GM12864 (cell line): ENCODE results near the gene LPCAT1.

Experiments
- DNase-seq: peaks from one replicate; pipeline ENCODE4 v3.0.0-alpha.2; 2011; ENCODE audit warnings: low read depth
- H3K4me3 ChIP-seq: 2 replicates; pipeline ENCODE4 v1.5.1; 2011; ENCODE audit warnings: mild to moderate bottlenecking, low read depth, low read length, control low read depth
- TF ChIP-seq, protein P1 (sequence below): IDR thresholded peaks from 2 replicates; pipeline ENCODE4 v1.5.1; 2011; ENCODE audit warnings: low read depth, mild to moderate bottlenecking, moderate library complexity, low read length, control low read depth, inconsistent platforms; ENCODE audit errors: missing control alignments

The LPCAT1 gene

DNA sequence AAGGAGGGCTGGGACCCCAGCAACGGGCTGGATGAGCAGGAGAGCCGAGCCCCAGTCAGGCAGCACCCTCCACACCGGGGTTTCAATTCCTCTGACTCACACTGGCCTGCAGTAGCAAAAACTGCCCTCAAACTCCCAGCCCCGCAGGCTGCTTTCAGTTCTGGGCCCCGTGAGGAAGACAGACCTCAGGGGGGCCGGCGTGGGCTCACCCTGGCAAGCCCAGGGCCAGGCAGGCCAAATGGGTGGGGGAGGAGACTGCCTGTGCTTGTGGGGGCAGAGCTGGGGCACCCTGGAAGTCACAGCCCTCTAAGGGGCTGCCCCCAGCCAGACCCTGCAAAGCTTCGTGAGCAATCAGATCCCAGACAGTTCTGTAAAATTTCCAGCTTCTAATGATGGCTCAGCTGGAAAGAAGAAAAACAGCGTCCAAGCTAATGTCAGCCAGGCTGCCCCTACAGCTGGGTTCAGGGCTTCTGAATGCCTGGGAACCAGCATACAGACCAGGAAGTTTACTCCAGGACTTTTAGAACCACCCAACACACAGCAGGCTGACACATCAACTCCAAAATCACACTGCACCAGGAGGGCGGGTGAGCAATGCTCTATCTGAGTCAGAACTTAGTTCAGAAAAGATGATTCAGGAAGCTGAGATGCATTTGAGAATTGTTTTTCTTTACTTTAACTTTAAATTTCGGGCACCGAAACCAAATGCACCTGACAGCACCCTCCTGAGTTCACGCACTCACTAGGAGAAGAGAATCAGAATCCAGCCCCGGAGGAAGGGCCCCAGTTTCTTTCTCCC is 34.7 kb downstream of the LPCAT1 start:
- peak overlapping the region; percentile 64 for H3K4me3 ChIP-seq
- TF ChIP-seq, protein P1, sequence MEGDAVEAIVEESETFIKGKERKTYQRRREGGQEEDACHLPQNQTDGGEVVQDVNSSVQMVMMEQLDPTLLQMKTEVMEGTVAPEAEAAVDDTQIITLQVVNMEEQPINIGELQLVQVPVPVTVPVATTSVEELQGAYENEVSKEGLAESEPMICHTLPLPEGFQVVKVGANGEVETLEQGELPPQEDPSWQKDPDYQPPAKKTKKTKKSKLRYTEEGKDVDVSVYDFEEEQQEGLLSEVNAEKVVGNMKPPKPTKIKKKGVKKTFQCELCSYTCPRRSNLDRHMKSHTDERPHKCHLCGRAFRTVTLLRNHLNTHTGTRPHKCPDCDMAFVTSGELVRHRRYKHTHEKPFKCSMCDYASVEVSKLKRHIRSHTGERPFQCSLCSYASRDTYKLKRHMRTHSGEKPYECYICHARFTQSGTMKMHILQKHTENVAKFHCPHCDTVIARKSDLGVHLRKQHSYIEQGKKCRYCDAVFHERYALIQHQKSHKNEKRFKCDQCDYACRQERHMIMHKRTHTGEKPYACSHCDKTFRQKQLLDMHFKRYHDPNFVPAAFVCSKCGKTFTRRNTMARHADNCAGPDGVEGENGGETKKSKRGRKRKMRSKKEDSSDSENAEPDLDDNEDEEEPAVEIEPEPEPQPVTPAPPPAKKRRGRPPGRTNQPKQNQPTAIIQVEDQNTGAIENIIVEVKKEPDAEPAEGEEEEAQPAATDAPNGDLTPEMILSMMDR: no peak
- DNase-seq: no peak

DNA sequence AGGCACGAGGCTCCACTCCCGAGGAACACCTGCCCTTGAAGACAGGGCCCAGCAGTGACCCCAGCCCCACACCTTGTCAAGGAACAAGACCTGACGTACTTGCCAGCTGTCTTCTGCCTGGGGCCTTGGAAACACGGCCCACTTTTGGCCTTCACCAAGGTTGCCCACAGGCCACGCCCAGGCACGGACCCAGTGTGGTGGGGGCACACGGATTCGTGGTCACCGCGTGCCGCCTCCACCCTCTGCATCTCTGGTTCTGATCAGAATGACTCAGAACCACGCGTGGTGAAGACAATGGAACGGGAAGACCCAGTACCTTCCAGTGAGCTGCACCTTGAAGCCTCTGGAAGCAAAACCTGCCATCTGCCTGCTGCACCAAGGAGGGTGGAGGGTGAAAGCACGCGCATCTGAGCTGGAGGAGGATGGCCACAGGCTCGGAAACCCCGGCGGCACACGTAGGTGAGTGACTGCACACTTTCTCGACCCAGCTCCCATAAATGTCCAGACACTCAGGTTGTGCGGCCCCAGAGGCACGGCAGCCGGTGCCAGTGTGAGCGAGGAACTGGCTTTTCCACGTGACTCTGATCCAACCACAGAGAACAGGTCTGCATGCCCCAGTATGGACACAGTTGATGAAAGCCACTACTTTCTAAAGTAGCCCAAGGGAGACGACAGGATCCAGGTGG is 36.5 kb downstream of the LPCAT1 start:
- no peak for DNase-seq
- TF ChIP-seq, protein P1: no peak
- H3K4me3 ChIP-seq: peak overlapping the region; percentile 64

DNA sequence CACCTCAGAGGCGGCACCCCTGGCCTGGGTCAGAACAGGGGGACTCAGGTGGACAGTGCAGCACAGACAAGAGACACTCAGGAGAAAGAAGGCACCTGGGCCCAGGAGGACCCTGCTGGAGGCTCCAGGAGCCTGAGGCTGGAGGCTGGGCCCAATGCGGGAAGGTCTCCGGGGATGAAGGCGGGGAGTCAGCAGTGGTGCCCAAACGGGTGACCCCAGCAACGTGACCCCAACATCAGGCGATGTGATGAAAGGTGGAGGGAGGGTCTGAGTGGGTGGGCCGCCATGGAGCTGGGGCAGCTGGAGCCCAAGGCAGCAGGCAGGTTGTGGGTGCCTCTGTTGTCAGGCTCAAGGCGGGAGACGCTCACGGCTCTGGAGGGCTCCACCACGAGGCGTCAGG is 37.5 kb downstream of the LPCAT1 start:
- no peak for DNase-seq
- TF ChIP-seq, protein P1: no peak
- H3K4me3 ChIP-seq: peak overlapping the region; percentile 2; the same call in 1 of the 2 replicates

DNA sequence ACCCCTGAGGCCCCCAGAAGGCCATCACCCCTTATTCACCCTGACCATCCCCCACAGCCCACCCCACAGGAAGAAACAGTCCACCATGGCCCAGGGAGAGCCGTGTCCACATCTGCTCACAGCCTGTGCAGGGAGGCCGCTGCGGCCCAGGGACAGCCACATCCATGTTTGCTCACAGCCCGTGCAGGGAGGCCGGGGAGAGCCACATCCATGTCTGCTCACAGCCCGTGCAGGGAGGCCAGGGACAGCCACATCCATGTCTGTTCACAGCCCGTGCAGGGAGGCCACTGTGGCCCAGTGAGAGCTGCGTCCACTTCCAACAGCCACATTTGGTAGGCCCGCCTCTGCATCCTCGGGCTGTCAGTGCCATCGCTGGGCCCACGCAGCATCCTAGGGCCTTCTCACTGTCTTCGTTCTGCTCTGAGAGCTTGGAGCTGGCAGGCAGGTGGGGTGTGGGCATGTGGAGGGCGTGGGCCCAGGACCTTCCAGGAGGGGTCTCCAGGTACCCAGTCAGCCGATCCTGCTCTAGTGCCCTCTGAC is 38.1 kb downstream of the LPCAT1 start:
- TF ChIP-seq, protein P1: no peak
- peak overlapping the region; percentile 2 for H3K4me3 ChIP-seq
- DNase-seq: no peak

DNA sequence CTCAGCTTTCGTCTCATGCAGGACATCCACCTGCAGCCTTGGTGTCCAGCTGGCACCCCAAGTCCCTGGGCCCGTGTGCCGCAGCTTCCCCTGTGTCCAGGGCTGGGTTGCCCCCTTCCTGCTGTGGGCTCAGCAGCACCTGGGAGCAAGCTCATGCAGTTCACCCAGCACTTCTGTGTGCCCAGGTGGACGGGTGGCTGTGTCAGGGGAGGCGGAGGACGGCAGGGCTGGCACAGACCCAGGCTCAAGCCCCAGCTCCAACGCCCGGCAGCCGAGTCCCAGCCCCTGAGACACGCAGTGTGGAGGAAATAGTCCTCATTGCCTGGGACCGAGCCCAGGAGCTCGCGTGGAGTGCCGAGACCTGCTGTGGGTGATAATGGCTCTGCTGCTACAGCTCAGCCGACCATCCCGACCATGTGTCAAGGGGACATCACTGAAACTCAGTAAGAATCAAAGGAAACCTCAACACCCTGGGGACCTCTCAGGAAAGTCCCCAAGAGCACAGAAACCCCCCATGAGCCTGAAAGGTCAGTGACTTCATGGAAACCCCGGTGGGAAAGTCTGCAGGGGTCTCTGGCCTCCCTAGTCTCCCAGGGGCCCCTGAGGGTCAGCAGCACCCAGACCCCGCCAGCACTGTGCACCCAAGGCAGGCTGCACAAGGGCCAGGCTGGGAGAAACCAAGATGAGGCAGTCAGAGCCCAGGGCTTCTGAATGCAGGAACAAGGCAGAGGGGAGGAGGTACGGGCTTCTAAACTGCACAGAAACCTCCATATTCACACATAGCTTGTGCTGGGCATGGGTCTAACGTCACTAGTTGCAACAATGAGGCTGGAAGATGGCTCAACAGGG is 38.8 kb downstream of the LPCAT1 start:
- TF ChIP-seq, protein P1: no peak
- DNase-seq: no peak
- H3K4me3 ChIP-seq: peak overlapping the region; percentile 31

DNA sequence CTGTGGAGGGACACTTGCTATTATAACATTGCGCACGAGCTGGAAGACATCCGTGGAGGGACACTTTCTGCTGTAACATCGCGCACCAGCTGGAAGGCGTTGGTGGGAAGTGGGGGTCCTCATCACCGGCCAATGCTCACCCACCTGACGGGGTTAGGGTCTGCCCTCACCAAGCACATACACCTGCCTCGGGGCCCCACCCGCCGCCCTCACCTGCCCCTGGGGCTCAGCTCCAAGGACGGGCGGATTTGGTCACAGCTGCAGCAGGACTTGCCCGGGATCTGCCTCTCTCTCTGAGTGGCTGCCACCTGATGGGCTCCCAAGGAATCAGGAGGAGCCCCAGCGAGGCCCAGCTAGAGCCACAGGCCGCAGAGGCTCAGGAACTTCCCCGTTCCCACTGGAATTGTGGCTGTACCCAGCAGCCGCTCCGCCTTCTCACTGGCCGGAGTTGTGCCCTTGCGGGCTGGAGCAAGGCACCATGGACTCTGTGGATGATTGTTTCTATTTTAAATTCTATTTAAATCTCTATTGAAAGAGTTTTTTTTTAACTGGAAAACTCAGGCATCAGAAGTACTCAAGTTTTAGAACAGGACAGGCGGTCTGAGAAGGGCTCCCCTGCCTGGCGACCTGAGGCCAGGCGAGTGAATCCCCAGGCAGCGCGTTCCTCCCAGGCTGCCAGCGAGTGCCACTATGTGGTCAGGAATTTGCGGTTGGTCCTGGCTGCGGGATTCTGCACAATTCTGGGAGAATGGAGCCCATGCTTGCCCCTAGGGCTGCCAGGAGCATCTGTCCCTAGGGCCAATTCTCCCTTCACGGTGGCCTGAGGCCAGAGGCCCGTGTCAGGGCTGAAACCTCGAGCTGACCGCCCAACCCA is 39.7 kb downstream of the LPCAT1 start:
- TF ChIP-seq, protein P1: no peak
- H3K4me3 ChIP-seq: no peak overlapping the region; the same call in 1 of the 2 replicates

More for the DNA sequence above, 39.7 kb downstream of the LPCAT1 start:
- no peak for DNase-seq
